Neural cell (in vitro differentiated cells): ENCODE results near the gene FAXDC2.

Experiments
- EP300 ChIP-seq: fragments of 450-650 bp; conservative IDR thresholded peaks from 2 replicates; pipeline ENCODE4 v1.6.1; 2014; ENCODE audit warnings: antibody characterized with exemption, mild to moderate bottlenecking, moderate library complexity; ENCODE audit not compliant: poor library complexity, severe bottlenecking
- EZH2 ChIP-seq: fragments of 200-600, 300-800 bp; shearing (Covaris generic), sonication (generic); IDR thresholded peaks from 2 replicates; pipeline ENCODE4 v1.6.1; 2014; ENCODE audit warnings: antibody characterized with exemption, low read length, borderline replicate concordance, mild to moderate bottlenecking; ENCODE audit not compliant: insufficient read depth, poor library complexity, severe bottlenecking
- RAD21 ChIP-seq: fragments of 450-650 bp; conservative IDR thresholded peaks from 2 replicates; pipeline ENCODE4 v1.6.1; 2014; ENCODE audit warnings: antibody characterized with exemption, mild to moderate bottlenecking, moderate library complexity
- SMC3 ChIP-seq: fragments of 450-650 bp; conservative IDR thresholded peaks from 2 replicates; pipeline ENCODE4 v1.6.1; 2014; ENCODE audit warnings: antibody characterized with exemption, mild to moderate bottlenecking, moderate library complexity; ENCODE audit not compliant: poor library complexity
- TF ChIP-seq, protein P1 (sequence below): fragments of 450-650 bp; IDR thresholded peaks from 2 replicates; pipeline ENCODE4 v1.5.1; 2014; ENCODE audit warnings: antibody characterized with exemption, mild to moderate bottlenecking, moderate library complexity; ENCODE audit not compliant: poor library complexity, severe bottlenecking
- TF ChIP-seq, protein P2 (sequence below): IDR thresholded peaks from 2 replicates; pipeline ENCODE4 v1.6.1; 2012; ENCODE audit warnings: borderline replicate concordance

- TF ChIP-seq SMC3 (no peak), RAD21 (no peak), EP300 (no peak), EZH2 (no peak)
- TF ChIP-seq, protein P1, sequence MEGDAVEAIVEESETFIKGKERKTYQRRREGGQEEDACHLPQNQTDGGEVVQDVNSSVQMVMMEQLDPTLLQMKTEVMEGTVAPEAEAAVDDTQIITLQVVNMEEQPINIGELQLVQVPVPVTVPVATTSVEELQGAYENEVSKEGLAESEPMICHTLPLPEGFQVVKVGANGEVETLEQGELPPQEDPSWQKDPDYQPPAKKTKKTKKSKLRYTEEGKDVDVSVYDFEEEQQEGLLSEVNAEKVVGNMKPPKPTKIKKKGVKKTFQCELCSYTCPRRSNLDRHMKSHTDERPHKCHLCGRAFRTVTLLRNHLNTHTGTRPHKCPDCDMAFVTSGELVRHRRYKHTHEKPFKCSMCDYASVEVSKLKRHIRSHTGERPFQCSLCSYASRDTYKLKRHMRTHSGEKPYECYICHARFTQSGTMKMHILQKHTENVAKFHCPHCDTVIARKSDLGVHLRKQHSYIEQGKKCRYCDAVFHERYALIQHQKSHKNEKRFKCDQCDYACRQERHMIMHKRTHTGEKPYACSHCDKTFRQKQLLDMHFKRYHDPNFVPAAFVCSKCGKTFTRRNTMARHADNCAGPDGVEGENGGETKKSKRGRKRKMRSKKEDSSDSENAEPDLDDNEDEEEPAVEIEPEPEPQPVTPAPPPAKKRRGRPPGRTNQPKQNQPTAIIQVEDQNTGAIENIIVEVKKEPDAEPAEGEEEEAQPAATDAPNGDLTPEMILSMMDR: no peak
- TF ChIP-seq, protein P2, sequence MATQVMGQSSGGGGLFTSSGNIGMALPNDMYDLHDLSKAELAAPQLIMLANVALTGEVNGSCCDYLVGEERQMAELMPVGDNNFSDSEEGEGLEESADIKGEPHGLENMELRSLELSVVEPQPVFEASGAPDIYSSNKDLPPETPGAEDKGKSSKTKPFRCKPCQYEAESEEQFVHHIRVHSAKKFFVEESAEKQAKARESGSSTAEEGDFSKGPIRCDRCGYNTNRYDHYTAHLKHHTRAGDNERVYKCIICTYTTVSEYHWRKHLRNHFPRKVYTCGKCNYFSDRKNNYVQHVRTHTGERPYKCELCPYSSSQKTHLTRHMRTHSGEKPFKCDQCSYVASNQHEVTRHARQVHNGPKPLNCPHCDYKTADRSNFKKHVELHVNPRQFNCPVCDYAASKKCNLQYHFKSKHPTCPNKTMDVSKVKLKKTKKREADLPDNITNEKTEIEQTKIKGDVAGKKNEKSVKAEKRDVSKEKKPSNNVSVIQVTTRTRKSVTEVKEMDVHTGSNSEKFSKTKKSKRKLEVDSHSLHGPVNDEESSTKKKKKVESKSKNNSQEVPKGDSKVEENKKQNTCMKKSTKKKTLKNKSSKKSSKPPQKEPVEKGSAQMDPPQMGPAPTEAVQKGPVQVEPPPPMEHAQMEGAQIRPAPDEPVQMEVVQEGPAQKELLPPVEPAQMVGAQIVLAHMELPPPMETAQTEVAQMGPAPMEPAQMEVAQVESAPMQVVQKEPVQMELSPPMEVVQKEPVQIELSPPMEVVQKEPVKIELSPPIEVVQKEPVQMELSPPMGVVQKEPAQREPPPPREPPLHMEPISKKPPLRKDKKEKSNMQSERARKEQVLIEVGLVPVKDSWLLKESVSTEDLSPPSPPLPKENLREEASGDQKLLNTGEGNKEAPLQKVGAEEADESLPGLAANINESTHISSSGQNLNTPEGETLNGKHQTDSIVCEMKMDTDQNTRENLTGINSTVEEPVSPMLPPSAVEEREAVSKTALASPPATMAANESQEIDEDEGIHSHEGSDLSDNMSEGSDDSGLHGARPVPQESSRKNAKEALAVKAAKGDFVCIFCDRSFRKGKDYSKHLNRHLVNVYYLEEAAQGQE: no peak
These were observed 47.8 kb upstream of the FAXDC2 start for GRCh38 chr5:154898210-154898609.
